Putamen (tissue), 1 donor: Measurements from ENCODE around the gene ANKHD1.
"Not testable (repeated sequence)": the region's sequence is repeated elsewhere in the genome, so short reads cannot be mapped to it uniquely, and the experiment has no call there.

Experiments
- DNase-seq: peaks from one replicate; pipeline ENCODE4 v3.0.0-alpha.2; 2016; ENCODE audit warnings: low spot score

The ANKHD1 gene

DNA sequence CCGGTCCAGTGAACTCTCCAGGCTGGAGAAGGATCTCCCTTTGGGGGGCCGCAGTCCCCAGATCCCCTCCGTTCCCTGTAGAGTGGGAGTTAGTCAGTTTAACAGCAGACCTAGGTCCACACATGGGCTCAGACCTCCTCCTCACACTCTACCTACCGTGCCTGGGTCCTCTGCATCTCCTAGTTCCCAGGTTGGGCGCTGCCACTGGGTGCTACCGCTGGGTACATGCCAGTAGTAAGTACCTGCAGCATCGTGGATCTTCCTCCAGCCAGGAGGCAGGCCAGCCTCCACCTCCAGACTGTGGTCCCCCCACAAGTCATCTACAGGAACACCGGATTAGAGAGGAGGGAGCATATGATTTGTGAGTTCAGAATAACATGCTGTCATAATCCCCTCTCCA is 162.0 kb downstream of the ANKHD1 start:
- no peak for DNase-seq

DNA sequence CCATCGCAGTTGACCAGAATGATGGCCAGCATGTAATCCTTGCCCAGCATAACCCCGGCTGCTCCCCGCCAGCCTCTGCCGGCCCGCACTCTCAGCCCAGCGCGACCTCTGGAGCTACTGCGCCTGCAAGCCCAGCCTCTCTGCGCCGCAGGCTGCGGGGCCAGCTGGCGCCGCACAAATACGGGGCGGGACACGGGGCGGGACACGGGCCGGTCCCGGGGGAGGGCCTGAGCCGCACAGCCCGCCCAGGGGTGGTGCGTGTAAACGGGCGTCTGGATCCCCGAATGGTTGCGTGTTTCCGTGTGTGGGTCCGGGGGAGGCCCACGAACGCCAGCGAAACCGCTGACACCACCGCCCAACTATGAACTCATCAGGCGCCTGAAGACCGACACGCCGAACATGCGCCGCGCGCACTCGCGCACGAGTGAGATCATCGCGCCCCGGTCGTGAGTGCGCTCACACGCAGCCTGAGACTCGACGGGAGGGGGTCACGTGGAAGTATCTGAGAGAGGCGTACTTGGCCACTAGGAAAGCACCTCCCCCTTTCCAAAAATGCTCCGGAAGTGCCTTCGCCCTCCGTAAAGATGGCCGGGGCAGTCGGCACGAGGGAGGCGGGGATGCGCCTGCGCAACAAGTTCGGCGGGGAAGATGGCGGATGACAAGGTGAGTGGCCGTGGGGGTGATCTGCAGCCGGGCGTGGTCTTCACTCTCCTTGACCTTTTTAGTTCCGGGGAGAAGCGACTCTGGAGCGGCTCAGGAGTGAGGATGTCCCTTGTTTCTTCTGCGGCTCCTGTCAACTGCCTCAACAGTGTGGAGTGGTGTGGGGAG is 162.8 kb downstream of the ANKHD1 start, which contains the start of the genes APBB3 and SLC35A4:
Gene APBB3 (minus strand): TSS at position 403 of the 828 bp plus-strand sequence. CDS start 353 bp downstream, at position 50.
Gene SLC35A4 (plus strand): TSS at position 633 of the 828 bp plus-strand sequence. CDS start 2,342 bp downstream, outside the sequence.
- peak; percentile 99 for DNase-seq

DNA sequence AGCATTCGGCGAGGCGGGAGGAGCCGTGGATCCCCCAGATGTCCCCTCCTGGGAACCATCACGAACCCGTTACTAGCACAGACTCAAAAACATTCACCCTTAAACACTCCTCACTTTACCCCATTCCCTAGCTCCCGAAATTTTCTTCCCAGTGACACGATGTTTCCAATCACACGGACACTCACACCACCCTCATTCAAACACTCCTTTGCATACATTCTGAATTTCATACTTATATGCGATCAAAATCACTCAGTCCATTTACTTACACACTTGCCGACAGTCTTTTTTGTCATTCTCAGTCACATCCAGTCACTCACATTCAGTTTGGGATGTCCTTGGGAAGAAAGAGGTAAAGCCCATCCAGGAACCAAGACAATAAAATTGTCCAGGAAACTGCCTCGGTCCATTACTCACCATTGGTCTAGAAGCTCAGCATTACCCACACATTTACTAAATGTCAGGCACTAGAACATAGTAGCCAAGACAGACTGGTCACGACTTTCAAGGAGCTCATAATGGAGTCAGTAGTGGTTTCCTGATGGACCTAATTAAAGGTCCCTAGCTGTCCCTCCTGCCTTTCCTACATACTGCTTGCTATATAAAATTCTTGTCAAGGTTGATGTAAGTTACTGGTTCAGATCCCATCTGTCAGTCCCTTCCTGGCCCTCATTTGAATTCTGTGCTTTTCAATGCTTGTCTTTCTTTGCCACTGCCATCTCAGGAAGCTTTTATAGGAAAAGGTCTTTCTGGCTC is 163.6 kb downstream of the ANKHD1 start:
- no peak for DNase-seq

DNA sequence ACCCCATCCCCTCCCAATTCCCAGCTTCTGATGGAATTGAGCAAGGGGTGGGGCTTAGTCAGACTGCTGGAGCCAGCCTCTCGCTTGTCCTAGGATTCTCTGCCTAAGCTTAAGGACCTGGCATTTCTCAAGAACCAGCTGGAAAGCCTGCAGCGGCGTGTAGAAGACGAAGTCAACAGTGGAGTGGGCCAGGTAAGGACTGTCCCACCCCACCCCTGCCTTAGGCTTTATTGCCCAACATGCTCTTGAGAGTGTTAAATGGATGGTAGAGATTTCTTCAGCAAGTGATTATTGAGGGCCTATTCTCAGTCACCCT is 164.1 kb downstream of the ANKHD1 start:
- no peak for DNase-seq

DNA sequence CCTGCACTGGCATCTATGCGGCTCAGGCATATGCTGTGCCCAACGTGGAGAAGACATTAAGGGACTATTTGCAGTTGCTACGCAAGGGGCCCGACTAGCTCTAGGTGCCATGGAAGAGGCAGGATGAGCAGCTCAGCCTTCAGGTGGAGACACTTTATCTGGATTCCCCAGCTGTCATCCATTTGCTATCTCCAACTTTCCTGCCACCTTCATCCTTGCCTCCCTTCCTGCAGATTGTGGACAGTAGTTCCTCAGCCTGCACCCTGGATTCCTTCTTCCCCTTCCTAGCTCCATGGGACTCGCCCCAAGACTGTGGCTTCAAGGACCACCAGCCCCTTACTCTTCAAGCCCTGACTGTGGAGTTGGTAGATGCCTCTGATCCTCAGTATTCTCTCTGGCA is 165.0 kb downstream of the ANKHD1 start:
- DNase-seq, result no peak

DNA sequence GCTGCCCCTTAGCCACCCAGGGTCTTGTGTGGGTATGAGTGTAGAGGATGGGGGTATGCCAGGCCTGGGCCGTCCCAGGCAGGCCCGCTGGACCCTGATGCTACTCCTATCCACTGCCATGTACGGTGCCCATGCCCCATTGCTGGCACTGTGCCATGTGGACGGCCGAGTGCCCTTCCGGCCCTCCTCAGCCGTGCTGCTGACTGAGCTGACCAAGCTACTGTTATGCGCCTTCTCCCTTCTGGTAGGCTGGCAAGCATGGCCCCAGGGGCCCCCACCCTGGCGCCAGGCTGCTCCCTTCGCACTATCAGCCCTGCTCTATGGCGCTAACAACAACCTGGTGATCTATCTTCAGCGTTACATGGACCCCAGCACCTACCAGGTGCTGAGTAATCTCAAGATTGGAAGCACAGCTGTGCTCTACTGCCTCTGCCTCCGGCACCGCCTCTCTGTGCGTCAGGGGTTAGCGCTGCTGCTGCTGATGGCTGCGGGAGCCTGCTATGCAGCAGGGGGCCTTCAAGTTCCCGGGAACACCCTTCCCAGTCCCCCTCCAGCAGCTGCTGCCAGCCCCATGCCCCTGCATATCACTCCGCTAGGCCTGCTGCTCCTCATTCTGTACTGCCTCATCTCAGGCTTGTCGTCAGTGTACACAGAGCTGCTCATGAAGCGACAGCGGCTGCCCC is 165.6 kb downstream of the ANKHD1 start:
- DNase-seq, result no peak

DNA sequence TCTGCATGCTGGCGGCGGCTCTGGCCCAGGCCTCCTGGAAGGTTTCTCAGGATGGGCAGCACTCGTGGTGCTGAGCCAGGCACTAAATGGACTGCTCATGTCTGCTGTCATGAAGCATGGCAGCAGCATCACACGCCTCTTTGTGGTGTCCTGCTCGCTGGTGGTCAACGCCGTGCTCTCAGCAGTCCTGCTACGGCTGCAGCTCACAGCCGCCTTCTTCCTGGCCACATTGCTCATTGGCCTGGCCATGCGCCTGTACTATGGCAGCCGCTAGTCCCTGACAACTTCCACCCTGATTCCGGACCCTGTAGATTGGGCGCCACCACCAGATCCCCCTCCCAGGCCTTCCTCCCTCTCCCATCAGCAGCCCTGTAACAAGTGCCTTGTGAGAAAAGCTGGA is 166.2 kb downstream of the ANKHD1 start:
- no peak for DNase-seq

DNA sequence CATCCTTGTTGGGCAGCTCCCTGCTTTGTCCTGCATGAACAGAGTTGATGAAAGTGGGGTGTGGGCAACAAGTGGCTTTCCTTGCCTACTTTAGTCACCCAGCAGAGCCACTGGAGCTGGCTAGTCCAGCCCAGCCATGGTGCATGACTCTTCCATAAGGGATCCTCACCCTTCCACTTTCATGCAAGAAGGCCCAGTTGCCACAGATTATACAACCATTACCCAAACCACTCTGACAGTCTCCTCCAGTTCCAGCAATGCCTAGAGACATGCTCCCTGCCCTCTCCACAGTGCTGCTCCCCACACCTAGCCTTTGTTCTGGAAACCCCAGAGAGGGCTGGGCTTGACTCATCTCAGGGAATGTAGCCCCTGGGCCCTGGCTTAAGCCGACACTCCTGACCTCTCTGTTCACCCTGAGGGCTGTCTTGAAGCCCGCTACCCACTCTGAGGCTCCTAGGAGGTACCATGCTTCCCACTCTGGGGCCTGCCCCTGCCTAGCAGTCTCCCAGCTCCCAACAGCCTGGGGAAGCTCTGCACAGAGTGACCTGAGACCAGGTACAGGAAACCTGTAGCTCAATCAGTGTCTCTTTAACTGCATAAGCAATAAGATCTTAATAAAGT is 166.9 kb downstream of the ANKHD1 start:
- no peak for DNase-seq

DNA sequence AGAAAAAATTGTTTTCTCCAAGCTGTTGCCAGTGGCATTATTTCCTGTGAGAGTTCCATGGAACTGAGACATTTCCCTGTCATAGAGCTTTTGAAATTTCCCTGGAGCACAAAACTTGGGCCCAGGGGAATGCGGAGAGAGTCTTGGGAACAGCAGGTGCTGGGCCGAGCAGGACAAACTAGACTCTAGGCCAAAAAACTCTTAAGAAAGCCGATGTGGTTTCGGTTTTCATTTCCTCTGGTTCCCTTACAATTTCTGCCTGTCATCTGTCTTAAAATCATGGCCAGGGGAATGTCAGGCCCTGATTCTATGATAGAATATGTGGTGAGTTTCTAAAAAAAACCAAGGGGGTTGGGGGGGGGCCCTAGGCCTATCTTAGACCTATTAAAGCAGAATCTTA is 167.6 kb downstream of the ANKHD1 start:
- DNase-seq, result no peak

DNA sequence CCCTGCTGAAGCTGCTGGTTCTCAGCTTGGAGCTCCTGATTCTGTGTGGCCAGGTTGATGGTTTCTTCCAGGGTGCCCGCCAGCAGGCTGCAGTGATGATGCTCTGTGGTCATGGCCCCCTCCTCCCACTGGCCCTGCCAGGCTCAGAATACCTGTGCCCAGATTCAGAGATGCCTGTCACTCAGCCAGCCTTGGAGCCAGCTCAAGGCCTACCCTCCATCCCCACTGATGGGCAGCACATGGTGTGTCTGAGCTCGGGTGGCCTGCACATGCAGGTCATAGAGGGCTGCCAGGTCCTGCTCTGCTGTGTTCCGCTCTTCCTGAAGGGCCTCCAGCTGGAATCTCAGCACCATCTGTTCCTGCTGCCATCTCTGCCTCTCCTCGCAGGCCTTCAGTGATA is 168.4 kb downstream of the ANKHD1 start:
- no peak for DNase-seq

DNA sequence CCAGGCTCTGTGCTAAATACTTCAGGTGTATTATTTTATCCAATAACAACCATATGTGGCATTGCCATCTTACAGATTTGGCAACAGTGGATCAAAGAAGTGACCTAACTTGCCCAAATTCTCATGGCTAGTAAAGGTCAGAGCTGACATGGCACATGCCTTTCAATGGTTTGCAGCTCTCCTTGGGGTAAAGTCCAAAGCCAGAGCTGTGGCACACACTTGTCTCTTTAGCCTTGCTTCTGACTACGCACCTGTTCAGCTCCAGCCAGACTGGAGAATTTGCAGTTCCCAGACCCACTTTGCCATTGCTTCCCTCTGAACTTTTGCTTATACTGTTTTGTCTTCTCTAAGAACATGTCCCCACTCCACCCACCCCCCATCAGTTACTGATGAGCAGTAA is 168.9 kb downstream of the ANKHD1 start:
- no peak for DNase-seq

DNA sequence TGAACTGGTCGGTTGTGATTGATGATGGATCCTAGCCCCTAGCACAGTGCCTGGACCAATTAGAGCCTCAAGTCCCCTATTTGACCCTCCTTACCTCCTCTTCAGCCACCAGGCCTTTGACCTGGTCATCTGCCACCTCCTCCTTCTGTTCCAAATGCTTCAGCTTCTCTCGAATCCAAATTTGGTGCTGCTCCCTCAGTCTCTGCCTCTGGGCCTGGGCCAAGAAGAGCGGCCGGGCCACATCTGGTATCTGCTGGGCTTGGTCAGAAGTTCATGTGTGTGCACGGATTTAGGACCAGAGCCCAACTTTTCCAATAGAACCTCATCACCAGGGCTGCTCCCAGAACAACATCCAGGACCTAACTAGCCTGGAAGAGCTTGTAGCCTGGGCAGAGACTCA is 169.5 kb downstream of the ANKHD1 start:
- no peak for DNase-seq

DNA sequence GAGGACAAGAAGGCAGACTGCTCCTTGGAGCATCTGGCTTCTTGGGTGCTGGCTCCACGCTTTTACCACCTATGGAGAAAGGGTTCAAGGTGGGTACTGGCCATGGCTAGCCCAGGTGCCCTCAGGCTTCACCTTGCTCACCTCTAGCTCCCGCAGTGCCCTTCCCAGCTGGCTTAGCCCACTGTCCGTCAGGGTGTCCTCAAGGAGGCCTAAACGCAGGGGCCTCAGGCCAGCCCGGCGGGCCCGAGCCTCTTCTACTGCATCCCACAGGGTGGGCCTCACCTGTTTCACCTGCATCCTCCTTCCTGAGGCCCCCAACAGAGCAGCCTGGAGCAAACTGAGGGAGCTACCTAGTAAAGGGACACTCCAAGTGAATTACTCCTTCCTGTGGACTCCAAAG is 172.1 kb downstream of the ANKHD1 start:
- DNase-seq, result no peak

DNA sequence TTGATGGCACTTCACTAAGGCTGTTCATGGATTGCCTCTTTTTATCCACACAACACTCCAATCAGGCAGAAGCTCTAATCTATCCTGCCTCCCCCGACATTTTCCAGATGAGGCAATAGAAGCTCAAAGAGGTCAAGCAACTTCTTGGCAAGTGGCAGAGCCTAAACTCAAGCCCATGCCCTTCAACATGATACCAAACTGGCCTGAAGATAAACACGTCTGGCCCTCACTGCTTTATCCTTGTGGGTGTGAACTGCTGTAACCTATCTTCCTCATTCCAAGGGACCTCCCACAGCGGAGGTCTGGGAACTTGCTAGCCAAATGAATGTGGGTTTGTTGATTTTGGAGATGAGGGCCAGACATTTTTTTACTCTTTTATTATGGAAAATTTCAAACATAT is 172.5 kb downstream of the ANKHD1 start:
- no peak for DNase-seq

DNA sequence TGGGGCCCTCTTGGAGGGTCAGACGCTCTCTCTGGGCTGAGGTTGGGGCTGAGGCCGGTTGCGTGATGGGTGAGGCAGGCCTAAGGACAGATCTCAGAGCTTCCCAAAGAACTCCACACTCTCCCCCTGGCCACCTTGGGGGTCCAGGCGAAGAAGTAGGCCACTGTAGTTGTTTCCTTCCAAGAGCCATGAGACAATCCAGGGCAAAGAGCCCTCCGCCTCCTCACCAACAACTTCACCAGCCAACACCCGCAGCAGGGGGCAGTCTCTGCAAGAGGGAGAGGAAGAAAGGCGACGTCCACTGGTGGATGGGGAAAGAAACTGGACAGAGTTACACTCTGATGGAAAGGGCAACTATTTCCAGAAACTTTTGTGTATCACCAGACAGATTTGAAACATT is 173.7 kb downstream of the ANKHD1 start:
- DNase-seq, result no peak

DNA sequence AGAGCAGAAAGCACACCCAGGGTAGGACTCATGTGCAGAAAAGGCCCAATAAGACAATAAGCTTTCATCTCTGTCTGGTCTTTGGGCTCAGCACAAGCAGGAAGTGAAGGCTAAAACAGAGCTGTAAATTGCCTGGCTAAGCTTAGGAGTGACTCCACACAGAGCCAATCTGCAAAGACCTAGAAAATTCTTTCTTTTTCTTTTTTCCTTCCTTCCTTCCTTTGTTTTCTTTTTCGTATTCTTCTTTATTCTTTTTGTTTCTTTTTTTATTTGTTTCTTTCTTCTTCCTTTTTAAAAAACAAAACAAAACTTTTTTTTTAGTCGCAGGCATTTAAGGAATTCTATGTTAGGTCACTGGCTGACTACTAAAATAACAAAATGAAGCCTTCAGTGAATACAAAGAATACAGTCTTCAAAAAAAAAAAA is 175.2 kb downstream of the ANKHD1 start:
- no peak for DNase-seq

DNA sequence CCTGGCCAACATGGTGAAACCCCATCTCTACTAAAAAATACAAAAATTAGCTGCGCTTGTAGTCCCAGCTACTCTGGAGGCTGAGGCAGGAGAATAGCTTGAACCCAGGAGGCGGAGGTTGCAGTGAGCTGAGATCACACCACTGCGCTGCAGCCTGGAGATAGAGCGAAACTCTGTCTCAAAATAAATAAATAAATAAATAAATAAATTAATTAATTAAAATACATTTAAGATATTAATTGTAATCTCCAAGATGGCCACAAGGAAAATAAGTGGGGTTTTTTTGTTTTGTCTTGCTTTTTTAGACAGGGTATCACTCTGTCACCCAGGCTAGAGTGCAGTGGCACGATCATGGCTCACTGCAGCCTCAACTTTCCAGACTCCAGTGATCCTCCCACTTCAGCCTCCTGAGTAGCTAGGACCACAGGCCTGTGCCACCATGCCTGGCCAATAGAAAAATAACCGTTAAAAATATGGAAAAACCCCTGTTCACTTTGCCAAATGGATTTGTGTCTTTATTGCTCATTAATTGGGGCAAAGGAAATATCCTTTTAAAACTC is 177.6 kb downstream of the ANKHD1 start:
- DNase-seq, result not testable (repeated sequence)

DNA sequence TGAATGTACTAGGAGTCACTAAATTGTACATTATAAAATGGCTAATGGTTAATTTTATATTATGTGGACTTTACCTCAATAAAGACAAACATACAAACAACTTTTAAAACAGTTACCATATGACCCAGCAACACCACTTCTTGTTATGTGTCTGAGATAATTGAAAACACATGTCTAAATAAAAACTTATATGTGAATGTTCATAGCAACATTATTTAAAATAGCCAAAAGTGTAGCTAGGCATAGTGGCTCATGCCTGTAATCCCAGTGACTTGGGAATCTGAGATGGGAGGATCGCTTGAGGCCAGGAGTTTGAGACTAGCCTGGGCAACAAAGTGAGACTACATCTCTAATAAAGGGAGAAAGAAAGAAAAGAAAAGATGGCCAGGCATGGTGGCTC is 185.9 kb downstream of the ANKHD1 start:
- DNase-seq, result no peak

DNA sequence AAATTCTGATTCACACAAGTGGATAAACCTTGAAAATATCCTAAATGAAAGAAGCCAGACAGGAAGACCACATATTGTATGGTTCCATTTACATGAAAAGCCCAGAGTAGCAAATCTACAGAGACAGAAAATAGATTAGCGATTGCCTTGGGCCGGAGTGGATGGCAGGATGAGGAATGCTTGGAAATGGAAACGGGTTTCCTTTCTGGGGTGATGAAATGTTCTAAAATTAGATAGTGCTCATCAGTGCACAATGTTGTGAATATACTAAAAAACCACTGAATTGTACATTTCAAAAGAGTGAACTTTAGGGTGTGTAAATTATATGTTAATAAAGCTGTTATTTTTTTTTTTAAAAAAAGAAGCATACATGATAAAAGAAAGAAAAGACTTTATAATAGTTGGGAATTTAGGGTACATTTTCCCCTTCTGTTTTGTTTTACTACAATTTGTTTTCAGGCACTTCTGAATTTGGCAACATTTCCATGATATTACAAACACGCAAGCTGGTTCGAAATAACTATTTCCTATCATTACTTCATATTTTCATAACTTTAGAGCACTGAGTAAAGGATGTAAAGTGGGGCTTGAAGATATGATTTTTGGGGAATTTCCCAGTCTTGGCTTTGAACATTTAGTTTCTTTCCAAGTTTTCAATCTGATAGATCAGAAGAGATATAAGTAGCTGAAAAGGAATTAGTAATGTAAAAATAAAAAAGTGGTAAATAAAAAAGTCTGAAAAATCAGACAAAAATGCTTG is 186.9 kb downstream of the ANKHD1 start:
- DNase-seq, result no peak
